ENCODE results near the gene DYNC2I2. TPM values are rescaled to one million over a fixed set of nuclear protein-coding genes. Genes with fewer than 3 reads are reported as not detected.

DYNC2I2 gene
- total and polyA plus RNA-seq, 4 donors: 32.5 to 84.8 (median 66.0) TPM

DNA sequence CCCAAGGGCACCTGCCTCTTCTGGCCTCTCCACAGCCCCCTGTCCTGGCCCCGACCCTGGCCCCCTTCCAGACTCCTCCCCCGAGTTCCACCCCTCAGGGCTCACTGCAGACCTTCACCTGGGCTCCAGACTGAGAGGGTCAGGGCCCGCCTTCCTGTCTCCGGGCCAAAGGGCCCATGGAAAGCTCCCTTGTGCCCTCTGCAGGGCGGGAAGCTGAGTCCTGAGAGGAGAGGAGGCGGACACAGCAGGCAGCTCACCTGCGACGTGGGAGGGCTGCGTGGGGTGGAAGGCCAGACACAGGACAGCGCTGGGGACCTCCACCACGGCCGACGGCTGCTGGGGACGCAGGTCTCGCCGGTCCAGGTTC is 20.6 kb downstream of the DYNC2I2 start:
- ATAC-seq (ENCODE audit: insufficient read depth, low FRiP score): peak; percentile 35
- no peak overlapping the region for H3K9ac ChIP-seq (ENCODE audit: insufficient read depth in 1 of 2, low read length in 2 of 2)
- WGBS, 2 donors: 62 to 83% methylated on average over 16 of the region's 16 CpGs
- no peaks in the 10 kb centered on the region for H3K9me3 ChIP-seq (ENCODE audit: control insufficient read depth in 4 of 4, insufficient read depth in 3 of 4, low read length in 3 of 4)
- peak in 2 of 3 donors; percentile 34 to 60 for DNase-seq
- H3K36me3 ChIP-seq (ENCODE audit: control insufficient read depth in 4 of 4, insufficient read depth in 4 of 4, low read length in 4 of 4): peaks cover 0 to 39% (median 21%) of the 10 kb centered on the region in 4 donors
- H3K4me1 ChIP-seq (ENCODE audit: control insufficient read depth in 5 of 5, insufficient read depth in 5 of 5, low read length in 5 of 5): peaks cover 0 to 8% (median 6%) of the 10 kb centered on the region in 5 donors
- H3K27me3 ChIP-seq (ENCODE audit: control insufficient read depth in 3 of 3, insufficient read depth in 3 of 3, low read length in 2 of 3): no peaks in the 10 kb centered on the region
- H3K4me3 ChIP-seq: no peak overlapping the region
- H3K27ac ChIP-seq (ENCODE audit: low read depth in 1 of 2, low read length in 1 of 2): peak overlapping the region; percentile 91 to 97
- TF ChIP-seq CTCF (IDR thresholded peaks at IDR 0.05; ENCODE audit: control extremely low read depth, extremely low read depth): no peak

- Histone ChIP-seq H3K9me3 (ENCODE audit: control insufficient read depth in 4 of 4, insufficient read depth in 3 of 4, low read length in 3 of 4) (no peaks in the 10 kb centered on the region), H3K36me3 (ENCODE audit: control insufficient read depth in 4 of 4, insufficient read depth in 4 of 4, low read length in 4 of 4) (peaks cover 0 to 41% (median 19%) of the 10 kb centered on the region in 4 donors), H3K4me1 (ENCODE audit: control insufficient read depth in 5 of 5, insufficient read depth in 5 of 5, low read length in 5 of 5) (peaks cover 0 to 8% (median 6%) of the 10 kb centered on the region in 5 donors), H3K4me3 (no peak overlapping the region), H3K27me3 (ENCODE audit: control insufficient read depth in 3 of 3, insufficient read depth in 3 of 3, low read length in 2 of 3) (no peaks in the 10 kb centered on the region), H3K9ac (ENCODE audit: insufficient read depth in 1 of 2, low read length in 2 of 2) (no peak overlapping the region), H3K27ac (ENCODE audit: low read depth in 1 of 2, low read length in 1 of 2) (peak overlapping the region; percentile 91 to 97)
- DNase-seq (peak; percentile 62 to 82 (median 75)), ATAC-seq (ENCODE audit: insufficient read depth, low FRiP score) (peak; percentile 94)
- TF ChIP-seq CTCF (IDR thresholded peaks at IDR 0.05; ENCODE audit: control extremely low read depth, extremely low read depth): peak; percentile 23
- WGBS, 2 donors: 38 to 75% methylated on average over 19 to 20 of the region's 20 CpGs
These were observed 21.2 kb downstream of the DYNC2I2 start for GRCh38 chr9:128635266-128636023.

DNA sequence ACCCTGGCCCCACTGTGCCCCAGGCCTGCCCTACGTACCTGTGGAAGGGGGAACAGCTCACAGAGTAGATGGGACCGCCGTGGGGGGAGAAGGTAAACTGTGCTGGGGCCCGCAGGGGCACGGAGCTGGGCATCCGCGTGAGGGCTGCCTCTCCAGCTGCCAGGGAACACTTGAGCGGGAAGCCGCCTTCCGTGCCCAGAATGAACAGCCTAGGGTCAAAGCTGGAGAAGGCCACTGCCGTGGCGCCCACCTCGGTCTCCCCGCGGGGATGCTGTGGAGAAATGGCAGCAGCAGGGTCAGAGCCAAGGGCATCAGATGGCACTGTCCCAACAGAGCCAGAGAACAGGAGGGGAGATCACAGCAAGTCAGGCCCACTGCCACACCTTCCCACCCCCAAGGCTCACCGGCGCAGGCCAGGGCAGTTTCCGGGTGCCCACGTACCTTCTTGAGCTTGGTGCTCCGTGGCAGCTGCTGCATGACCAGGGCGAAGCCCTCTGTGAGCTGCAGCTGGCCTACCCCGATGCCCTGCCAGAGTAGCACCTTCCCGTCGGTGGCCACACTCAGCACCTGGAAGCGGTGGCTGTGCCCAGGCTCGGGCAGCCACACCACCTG is 21.9 kb downstream of the DYNC2I2 start:
- no peak for DNase-seq
- no peaks in the 10 kb centered on the region for H3K9me3 ChIP-seq (ENCODE audit: control insufficient read depth in 4 of 4, insufficient read depth in 3 of 4, low read length in 3 of 4)
- H3K27ac ChIP-seq (ENCODE audit: low read depth in 1 of 2, low read length in 1 of 2): peak overlapping the region; percentile 66 to 74
- H3K9ac ChIP-seq (ENCODE audit: insufficient read depth in 1 of 2, low read length in 2 of 2): no peak overlapping the region
- no peaks in the 10 kb centered on the region for H3K27me3 ChIP-seq (ENCODE audit: control insufficient read depth in 3 of 3, insufficient read depth in 3 of 3, low read length in 2 of 3)
- peaks cover 0 to 45% (median 17%) of the 10 kb centered on the region in 4 donors for H3K36me3 ChIP-seq (ENCODE audit: control insufficient read depth in 4 of 4, insufficient read depth in 4 of 4, low read length in 4 of 4)
- WGBS, 2 donors: 61 to 86% methylated on average over 26 of the region's 26 CpGs
- no peak for ATAC-seq (ENCODE audit: insufficient read depth, low FRiP score)
- peaks cover 0 to 8% (median 6%) of the 10 kb centered on the region in 5 donors for H3K4me1 ChIP-seq (ENCODE audit: control insufficient read depth in 5 of 5, insufficient read depth in 5 of 5, low read length in 5 of 5)
- no peak overlapping the region for H3K4me3 ChIP-seq
- TF ChIP-seq CTCF (IDR thresholded peaks at IDR 0.05; ENCODE audit: control extremely low read depth, extremely low read depth): no peak

Data from lung (tissue), 12 donors.